ENCODE measurements around the gene RFTN1.
A peak's percentile ranks its signal among the peaks of the same experiment; 100 is the strongest.

The RFTN1 gene

GRCh38 chr3:16550305-16550675 is 36.8 kb upstream of the RFTN1 start:
- H3K36me3 ChIP-seq (ENCODE audit: insufficient read depth, low read length): no peaks in the 10 kb centered on the region
- no peak for TF ChIP-seq EZH2phosphoT487 (IDR thresholded peaks at IDR 0.05; ENCODE audit: borderline replicate concordance)
- no peak for TF ChIP-seq CTCF (conservative IDR thresholded peaks at IDR 0.05; ENCODE audit: low read length)
- peak overlapping the region; percentile 43 for H3K4me2 ChIP-seq (ENCODE audit: low read depth, low read length, poor library complexity, severe bottlenecking)
- no peaks in the 10 kb centered on the region for H3K9me3 ChIP-seq (ENCODE audit: insufficient read depth, low read depth, low read length)
- no peaks in the 10 kb centered on the region for H3F3A ChIP-seq (ENCODE audit: low read depth)
- peak overlapping the region; percentile 94 for H2AFZ ChIP-seq (ENCODE audit: low read length)
- no peaks in the 10 kb centered on the region for H4K20me1 ChIP-seq (ENCODE audit: insufficient read depth, low read length, poor library complexity, severe bottlenecking)
- H3K9me2 ChIP-seq (replicated peaks; ENCODE audit: low read depth, low read length): no peaks in the 10 kb centered on the region
- peak overlapping the region; percentile 62 for H3K9ac ChIP-seq (ENCODE audit: low read depth, low read length, poor library complexity, severe bottlenecking)
- H3K79me2 ChIP-seq (ENCODE audit: insufficient read depth, low read length): no peaks in the 10 kb centered on the region
- peaks cover 13% of the 10 kb centered on the region for H3K4me1 ChIP-seq (ENCODE audit: insufficient read depth, low read length, poor library complexity, severe bottlenecking)
- H3K27me3 ChIP-seq (ENCODE audit: insufficient read depth, low read length, poor library complexity, severe bottlenecking): no peaks in the 10 kb centered on the region
- H3K4me3 ChIP-seq (ENCODE audit: low read length, poor library complexity, severe bottlenecking): peak overlapping the region; percentile 8

- no peaks in the 10 kb centered on the region for H3K36me3 ChIP-seq (ENCODE audit: insufficient read depth, low read length)
- H4K20me1 ChIP-seq (ENCODE audit: insufficient read depth, low read length, poor library complexity, severe bottlenecking): no peaks in the 10 kb centered on the region
- no peak overlapping the region for H3K4me2 ChIP-seq (ENCODE audit: low read depth, low read length, poor library complexity, severe bottlenecking)
- H3K79me2 ChIP-seq (ENCODE audit: insufficient read depth, low read length): no peaks in the 10 kb centered on the region
- H3K4me3 ChIP-seq (ENCODE audit: low read length, poor library complexity, severe bottlenecking): no peak overlapping the region
- no peaks in the 10 kb centered on the region for H3K9me2 ChIP-seq (replicated peaks; ENCODE audit: low read depth, low read length)
- H3K9me3 ChIP-seq (ENCODE audit: insufficient read depth, low read depth, low read length): no peaks in the 10 kb centered on the region
- no peak for TF ChIP-seq EZH2phosphoT487 (IDR thresholded peaks at IDR 0.05; ENCODE audit: borderline replicate concordance)
- no peak for TF ChIP-seq CTCF (conservative IDR thresholded peaks at IDR 0.05; ENCODE audit: low read length)
- no peak overlapping the region for H2AFZ ChIP-seq (ENCODE audit: low read length)
- H3K27me3 ChIP-seq (ENCODE audit: insufficient read depth, low read length, poor library complexity, severe bottlenecking): no peaks in the 10 kb centered on the region
- no peaks in the 10 kb centered on the region for H3F3A ChIP-seq (ENCODE audit: low read depth)
- H3K4me1 ChIP-seq (ENCODE audit: insufficient read depth, low read length, poor library complexity, severe bottlenecking): peaks cover 26% of the 10 kb centered on the region
- no peak overlapping the region for H3K9ac ChIP-seq (ENCODE audit: low read depth, low read length, poor library complexity, severe bottlenecking)
Observed at GRCh38 chr3:16548721-16549120, 35.2 kb upstream of the RFTN1 start.

GRCh38 chr3:16547561-16548357 is 34.3 kb upstream of the RFTN1 start:
- Histone ChIP-seq H3K9ac (ENCODE audit: low read depth, low read length, poor library complexity, severe bottlenecking) (no peak overlapping the region), H4K20me1 (ENCODE audit: insufficient read depth, low read length, poor library complexity, severe bottlenecking) (no peaks in the 10 kb centered on the region), H2AFZ (ENCODE audit: low read length) (no peak overlapping the region), H3K4me2 (ENCODE audit: low read depth, low read length, poor library complexity, severe bottlenecking) (no peak overlapping the region), H3K4me1 (ENCODE audit: insufficient read depth, low read length, poor library complexity, severe bottlenecking) (peaks cover 31% of the 10 kb centered on the region), H3K36me3 (ENCODE audit: insufficient read depth, low read length) (no peaks in the 10 kb centered on the region), H3K9me3 (ENCODE audit: insufficient read depth, low read depth, low read length) (no peaks in the 10 kb centered on the region), H3K27me3 (ENCODE audit: insufficient read depth, low read length, poor library complexity, severe bottlenecking) (no peaks in the 10 kb centered on the region), H3K79me2 (ENCODE audit: insufficient read depth, low read length) (no peaks in the 10 kb centered on the region), H3F3A (ENCODE audit: low read depth) (no peaks in the 10 kb centered on the region), H3K9me2 (replicated peaks; ENCODE audit: low read depth, low read length) (no peaks in the 10 kb centered on the region), H3K4me3 (ENCODE audit: low read length, poor library complexity, severe bottlenecking) (no peak overlapping the region)
- TF ChIP-seq EZH2phosphoT487 (IDR thresholded peaks at IDR 0.05; ENCODE audit: borderline replicate concordance): no peak
- no peak for TF ChIP-seq CTCF (conservative IDR thresholded peaks at IDR 0.05; ENCODE audit: low read length)

Measured in Loucy (cell line).